Upper lobe of left lung (tissue), 6 donors: ENCODE measurements around the gene MACROD1. TPM values are rescaled to one million over a fixed set of nuclear protein-coding genes. Genes with fewer than 3 reads are reported as not detected.

ENCODE experiments used
- ATAC-seq, 2 donors: fragments of 200-7000 bp; cut with Tn5 transposase; one replicate each; pipeline ENCODE4 v1.9.1; 2022; ENCODE audit warnings: mild to moderate bottlenecking in 2 of 2, moderate library complexity in 2 of 2; ENCODE audit not compliant: low FRiP score in 2 of 2
- DNase-seq, 2 donors: peaks; one replicate each; pipeline ENCODE4 v3.0.0-alpha.2; 2019 to 2020
- H3K27ac ChIP-seq, 4 donors: fragments of 200-600 bp; sonication (generic); one replicate each; pipeline ENCODE4 v1.5.1; 2016 to 2019
- H3K27me3 ChIP-seq, 4 donors: fragments of 200-600 bp; sonication (generic); one replicate each; pipeline ENCODE4 v1.5.1; 2017 to 2019
- H3K36me3 ChIP-seq, 4 donors: fragments of 200-600 bp; sonication (generic); one replicate each; pipeline ENCODE4 v1.5.1; 2016 to 2019
- H3K4me1 ChIP-seq, 4 donors: fragments of 200-600 bp; sonication (generic); one replicate each; pipeline ENCODE4 v1.5.1; 2018 to 2019
- H3K4me3 ChIP-seq, 4 donors: fragments of 200-600 bp; sonication (generic); one replicate each; pipeline ENCODE4 v1.5.1; 2017 to 2019; ENCODE audit warnings: mild to moderate bottlenecking in 2 of 4, moderate library complexity in 1 of 4
- H3K9me3 ChIP-seq, 4 donors: fragments of 200-600 bp; sonication (generic); one replicate each; pipeline ENCODE4 v1.5.1; 2018 to 2019
- EP300 ChIP-seq, 4 donors: sonication (generic); formaldehyde crosslinking; IDR thresholded peaks; one replicate each; pipeline ENCODE4 v1.5.1; 2017; ENCODE audit warnings: antibody characterized with exemption in 4 of 4, control low read depth in 2 of 4
- POLR2A ChIP-seq, 4 donors: fragments of 450-650 bp; IDR thresholded peaks; one replicate each; pipeline ENCODE4 v1.5.1; 2016 to 2017; ENCODE audit warnings: antibody characterized with exemption in 4 of 4, mild to moderate bottlenecking in 2 of 4
- POLR2AphosphoS5 ChIP-seq, 2 donors: sonication (generic); formaldehyde crosslinking; IDR thresholded peaks; one replicate each; pipeline ENCODE4 v1.5.1; 2017; ENCODE audit warnings: antibody characterized with exemption in 2 of 2
- WGBS, 2 donors: methylation state at CpG; one replicate each; pipeline ENCODE4 v1.1.5; 2017 to 2018; 5-methylcytosine and 5-hydroxymethylcytosine counted together
- total RNA-seq, 6 donors: library from RNA; depleted of rRNA in 4 of 6; stranded (reverse); fragments of >200 nt in 4 of 6; gene quantifications; one replicate each; pipeline versions ENCODE4 v1.1.0 to v1.2.1, GENCODE V29; 2016 to 2021
- TF ChIP-seq, protein P1 (sequence below), 6 experiments: fragments of 450-650 bp in 4 of 6; fragments of 200-600 bp in 2 of 6; sonication (generic) in 2 of 6; IDR thresholded peaks; one replicate each; pipeline ENCODE4 v1.5.1; 2016 to 2019; ENCODE audit warnings: antibody characterized with exemption in 6 of 6
- donor health status: DM: no; HTN: no; CAD: no; lungs with moderate emphysema.
- donor health status: DM: no; HTN: yes; CAD: no; lungs with severe emphysema.

MACROD1 gene
- total RNA-seq, 6 donors from 2014 or later, result 16.7 to 59.7 (median 33.5) TPM

DNA sequence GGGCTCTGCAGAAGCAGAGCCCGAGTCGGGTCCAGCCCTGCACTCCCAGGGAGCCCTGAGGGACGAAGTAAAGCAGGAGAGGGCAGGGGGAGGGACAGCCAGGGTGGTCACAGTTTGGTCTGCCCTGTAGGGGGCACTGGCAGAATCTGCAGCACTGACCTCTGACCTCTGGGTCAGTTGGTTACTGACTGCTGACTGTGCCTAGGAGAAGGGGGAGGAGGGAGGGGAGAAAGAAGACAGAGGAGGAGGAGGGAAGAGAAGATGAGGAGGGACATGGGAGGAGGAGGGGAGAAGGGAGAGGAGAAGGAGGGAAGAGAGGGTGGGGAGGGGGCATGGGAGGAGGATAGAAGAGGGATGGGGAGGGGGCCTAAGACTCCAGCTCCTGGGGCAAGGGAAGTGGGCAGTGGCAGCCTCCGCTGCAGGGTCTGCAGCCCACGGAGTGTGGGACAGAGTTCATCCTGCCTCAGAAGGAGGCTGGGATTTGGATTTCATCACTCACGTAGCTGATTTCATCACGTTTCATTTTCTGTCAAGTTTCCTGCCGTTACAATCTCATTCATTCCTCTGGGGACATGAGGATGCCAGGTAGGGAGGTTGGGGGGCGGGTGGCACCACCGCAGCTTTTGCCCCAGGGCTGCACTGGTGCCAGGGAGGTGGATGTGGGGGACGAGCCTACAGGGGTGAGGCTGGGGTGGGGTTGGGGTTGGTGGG lies 75.0 kb downstream of the MACROD1 start:
- Histone ChIP-seq H3K4me1 (peaks cover 8 to 38% (median 25%) of the 10 kb centered on the region in 4 donors), H3K27ac (no peak overlapping the region), H3K27me3 (no peaks in the 10 kb centered on the region), H3K4me3 (no peak overlapping the region), H3K9me3 (no peaks in the 10 kb centered on the region), H3K36me3 (no peaks in the 10 kb centered on the region)
- 56 to 57% methylated on average over 10 to 11 of the region's 11 CpGs for WGBS, 2 donors
- TF ChIP-seq POLR2AphosphoS5 (IDR thresholded peaks at IDR 0.05), result no peak
- no peak for TF ChIP-seq POLR2A (IDR thresholded peaks at IDR 0.05)
- TF ChIP-seq, protein P1, sequence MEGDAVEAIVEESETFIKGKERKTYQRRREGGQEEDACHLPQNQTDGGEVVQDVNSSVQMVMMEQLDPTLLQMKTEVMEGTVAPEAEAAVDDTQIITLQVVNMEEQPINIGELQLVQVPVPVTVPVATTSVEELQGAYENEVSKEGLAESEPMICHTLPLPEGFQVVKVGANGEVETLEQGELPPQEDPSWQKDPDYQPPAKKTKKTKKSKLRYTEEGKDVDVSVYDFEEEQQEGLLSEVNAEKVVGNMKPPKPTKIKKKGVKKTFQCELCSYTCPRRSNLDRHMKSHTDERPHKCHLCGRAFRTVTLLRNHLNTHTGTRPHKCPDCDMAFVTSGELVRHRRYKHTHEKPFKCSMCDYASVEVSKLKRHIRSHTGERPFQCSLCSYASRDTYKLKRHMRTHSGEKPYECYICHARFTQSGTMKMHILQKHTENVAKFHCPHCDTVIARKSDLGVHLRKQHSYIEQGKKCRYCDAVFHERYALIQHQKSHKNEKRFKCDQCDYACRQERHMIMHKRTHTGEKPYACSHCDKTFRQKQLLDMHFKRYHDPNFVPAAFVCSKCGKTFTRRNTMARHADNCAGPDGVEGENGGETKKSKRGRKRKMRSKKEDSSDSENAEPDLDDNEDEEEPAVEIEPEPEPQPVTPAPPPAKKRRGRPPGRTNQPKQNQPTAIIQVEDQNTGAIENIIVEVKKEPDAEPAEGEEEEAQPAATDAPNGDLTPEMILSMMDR (IDR thresholded peaks at IDR 0.05), result no peak
- no peak for TF ChIP-seq EP300 (IDR thresholded peaks at IDR 0.05)
- ATAC-seq, result no peak
- no peak for DNase-seq

DNA sequence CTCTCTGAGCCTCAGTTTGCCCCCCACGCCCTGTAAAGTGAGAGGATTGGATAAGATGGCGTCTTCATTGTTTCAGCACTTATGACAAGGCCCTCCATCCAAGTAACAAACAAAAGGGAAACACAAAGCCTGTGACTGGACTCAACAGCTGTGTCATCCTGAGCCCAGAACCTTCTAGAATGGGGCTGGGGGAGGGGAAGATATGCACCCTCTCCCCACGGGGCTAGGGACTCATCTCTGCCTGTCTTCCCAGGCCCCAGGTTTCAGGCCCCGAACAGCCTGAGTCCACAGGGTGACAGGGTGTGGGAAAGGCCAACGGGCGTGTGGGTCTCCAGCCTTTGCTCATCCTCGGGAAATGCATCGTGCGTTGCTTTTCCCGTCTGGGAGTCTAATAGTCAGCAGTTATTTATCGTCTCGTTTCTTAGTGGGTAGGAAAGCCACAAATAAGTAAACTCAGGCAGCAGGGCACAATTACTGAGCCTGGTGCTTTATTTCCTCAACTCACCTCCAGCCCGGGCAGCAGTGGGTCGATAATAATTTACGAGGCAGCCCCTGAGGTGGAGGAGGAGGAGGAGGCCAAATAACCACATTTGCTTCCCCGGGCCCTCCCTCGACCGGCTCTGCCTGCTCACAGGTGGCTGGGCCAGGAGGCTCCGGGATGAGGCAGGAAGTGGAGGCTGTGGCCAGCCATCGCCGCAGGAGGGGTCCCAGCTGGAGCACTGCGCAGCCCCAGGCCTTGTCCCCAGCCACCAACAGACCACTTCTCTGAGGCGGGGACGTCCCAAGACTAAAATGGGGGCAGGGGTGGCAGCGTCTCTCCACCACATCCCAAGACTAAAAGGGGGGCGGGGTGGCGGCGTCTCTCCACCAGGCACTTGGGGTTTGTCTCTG lies 75.8 kb downstream of the MACROD1 start:
- ATAC-seq, result no peak
- Histone ChIP-seq H3K4me3 (no peak overlapping the region), H3K9me3 (no peaks in the 10 kb centered on the region), H3K36me3 (no peaks in the 10 kb centered on the region), H3K27ac (no peak overlapping the region), H3K27me3 (no peaks in the 10 kb centered on the region), H3K4me1 (peaks cover under 1 to 30% (median 17%) of the 10 kb centered on the region in 4 donors)
- no peak for TF ChIP-seq POLR2AphosphoS5 (IDR thresholded peaks at IDR 0.05)
- TF ChIP-seq, protein P1 (IDR thresholded peaks at IDR 0.05), result no peak
- no peak for TF ChIP-seq POLR2A (IDR thresholded peaks at IDR 0.05)
- no peak for TF ChIP-seq EP300 (IDR thresholded peaks at IDR 0.05)
- WGBS, 2 donors, result 78 to 88% methylated on average over 19 to 22 of the region's 28 CpGs
- DNase-seq, result no peak

DNA sequence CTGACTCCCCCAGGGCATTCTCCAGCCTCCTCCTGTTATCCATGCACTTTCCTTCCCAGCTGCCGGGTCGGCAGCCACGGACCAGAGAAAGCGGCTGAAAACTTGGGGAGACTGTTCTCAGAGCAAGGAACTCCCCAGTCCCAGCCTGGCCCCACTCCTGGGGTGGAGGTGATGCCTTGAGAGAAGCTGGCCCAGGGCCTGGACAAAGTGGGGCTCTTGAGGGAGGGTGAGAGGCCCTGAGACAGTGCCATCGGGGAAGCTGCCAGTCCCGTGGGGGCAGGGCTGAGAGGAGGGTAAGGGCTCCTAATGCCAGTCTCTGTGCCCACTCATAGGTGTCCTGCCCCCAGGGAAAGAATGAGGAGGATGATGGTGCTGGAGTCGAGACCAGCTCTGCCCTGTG lies 76.4 kb downstream of the MACROD1 start:
- peak overlapping the region in 1 of 4 donors; percentile 9 for H3K27ac ChIP-seq
- no peak overlapping the region for H3K4me3 ChIP-seq
- peaks cover 0 to 23% (median 10%) of the 10 kb centered on the region in 4 donors for H3K4me1 ChIP-seq
- DNase-seq, result peak in 1 of 2 donors; percentile 72
- H3K36me3 ChIP-seq, result no peaks in the 10 kb centered on the region
- no peak for ATAC-seq
- no peaks in the 10 kb centered on the region for H3K27me3 ChIP-seq
- no peak for TF ChIP-seq EP300 (IDR thresholded peaks at IDR 0.05)
- no peak for TF ChIP-seq POLR2AphosphoS5 (IDR thresholded peaks at IDR 0.05)
- TF ChIP-seq POLR2A (IDR thresholded peaks at IDR 0.05), result no peak
- TF ChIP-seq, protein P1 (IDR thresholded peaks at IDR 0.05), result no peak
- WGBS, 2 donors, result 79% methylated on average over 7 of the region's 7 CpGs; no CpG with 5 or more reads in 1 of the 2 donors
- no peaks in the 10 kb centered on the region for H3K9me3 ChIP-seq

- H3K4me3 ChIP-seq, result no peak overlapping the region
Measured at GRCh38 chr11:64089027-64089360, 76.9 kb downstream of the MACROD1 start.

More at GRCh38 chr11:64089027-64089360, 76.9 kb downstream of the MACROD1 start:
- no peak for TF ChIP-seq POLR2A (IDR thresholded peaks at IDR 0.05)
- no peak for TF ChIP-seq POLR2AphosphoS5 (IDR thresholded peaks at IDR 0.05)
- TF ChIP-seq, protein P1 (IDR thresholded peaks at IDR 0.05), result no peak
- TF ChIP-seq EP300 (IDR thresholded peaks at IDR 0.05), result no peak
- peak in 1 of 2 donors; percentile 27 for ATAC-seq
- H3K4me1 ChIP-seq, result peaks cover 0 to 23% (median 8%) of the 10 kb centered on the region in 4 donors
- WGBS, 2 donors, result 63 to 85% methylated on average over 5 to 14 of the region's 15 CpGs
- no peaks in the 10 kb centered on the region for H3K9me3 ChIP-seq
- no peaks in the 10 kb centered on the region for H3K36me3 ChIP-seq
- no peaks in the 10 kb centered on the region for H3K27me3 ChIP-seq
- H3K27ac ChIP-seq, result peak overlapping the region in 1 of 4 donors; percentile 9
- DNase-seq, result peak in 1 of 2 donors; percentile 63
